NCI-H748 (cell line): ENCODE results near the gene BIK.

ENCODE experiments used
- DNase-seq: peaks from one replicate; lab custom pipeline; 2025; ENCODE audit not compliant: unreplicated experiment; lab: John Stamatoyannopoulos, UW

The BIK gene

DNA sequence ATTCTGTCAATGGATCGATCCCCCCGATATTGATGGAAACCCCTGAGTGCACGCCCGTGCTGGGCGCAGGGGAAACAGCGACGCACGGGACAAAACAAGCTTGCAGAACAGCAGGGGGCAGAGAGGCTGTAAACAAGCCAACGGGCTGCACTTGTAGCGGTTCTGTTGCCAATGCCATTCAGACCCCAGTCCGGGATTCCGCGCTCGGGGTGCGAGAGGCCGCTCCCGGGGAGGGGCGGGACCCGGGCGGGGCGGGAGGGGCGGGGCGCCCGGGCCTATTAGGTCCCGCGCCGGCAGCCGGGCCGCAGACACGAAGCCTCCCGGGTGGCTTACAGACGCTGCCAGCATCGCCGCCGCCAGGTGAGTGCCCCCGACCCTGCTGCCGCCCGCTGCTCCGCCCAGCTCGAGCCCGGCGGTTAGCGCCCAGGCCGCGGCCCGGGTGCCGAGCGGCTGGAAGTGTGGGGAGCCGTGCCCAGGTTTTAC, at the start of gene BIK:
Gene BIK (plus strand): TSS at position 307 of the 483 bp plus-strand sequence. CDS start 13,273 bp downstream, outside the sequence.
- DNase-seq = peak; percentile 66

GRCh38 chr22:43066134-43066533, 44.4 kb upstream of the BIK start:
- DNase-seq = no peak

- no peak for DNase-seq
Measured at GRCh38 chr22:43066844-43067385, 43.6 kb upstream of the BIK start.

DNA sequence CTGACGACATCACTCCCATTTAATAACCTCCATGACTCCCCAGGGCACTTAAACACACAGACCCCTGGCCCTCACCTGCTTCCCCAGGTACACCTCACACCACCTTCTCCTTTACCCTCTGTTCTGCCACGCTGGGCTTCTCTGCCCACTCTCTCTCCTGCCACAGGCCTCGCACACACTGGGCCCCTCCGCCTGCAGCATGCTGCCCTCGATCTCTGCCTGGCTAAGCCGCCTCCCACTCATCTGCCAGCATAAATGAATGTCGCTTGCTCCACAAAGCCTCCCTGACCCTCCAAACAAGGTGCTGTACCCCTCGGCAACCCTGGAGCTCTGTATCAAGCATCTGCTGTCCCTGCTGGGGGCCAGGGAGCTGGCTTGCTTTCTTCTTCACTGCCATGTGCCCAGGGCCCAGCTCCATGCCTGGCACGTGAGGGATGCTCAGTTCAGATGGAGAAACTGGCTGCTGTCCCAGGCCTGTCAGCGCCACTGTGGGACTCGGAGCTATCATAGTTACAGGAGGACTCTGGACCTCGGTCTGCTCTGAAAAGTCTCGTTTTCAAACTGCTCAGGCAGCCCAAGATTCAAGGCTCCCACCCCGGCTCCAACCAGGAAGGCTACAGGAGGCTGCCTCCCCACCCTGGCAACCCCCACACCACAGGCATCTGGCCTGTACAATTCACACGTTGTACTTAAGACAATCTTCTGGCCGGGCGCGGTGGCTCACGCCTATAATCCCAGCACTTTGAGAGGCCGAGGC, 33.3 kb upstream of the BIK start:
- DNase-seq = no peak

DNA sequence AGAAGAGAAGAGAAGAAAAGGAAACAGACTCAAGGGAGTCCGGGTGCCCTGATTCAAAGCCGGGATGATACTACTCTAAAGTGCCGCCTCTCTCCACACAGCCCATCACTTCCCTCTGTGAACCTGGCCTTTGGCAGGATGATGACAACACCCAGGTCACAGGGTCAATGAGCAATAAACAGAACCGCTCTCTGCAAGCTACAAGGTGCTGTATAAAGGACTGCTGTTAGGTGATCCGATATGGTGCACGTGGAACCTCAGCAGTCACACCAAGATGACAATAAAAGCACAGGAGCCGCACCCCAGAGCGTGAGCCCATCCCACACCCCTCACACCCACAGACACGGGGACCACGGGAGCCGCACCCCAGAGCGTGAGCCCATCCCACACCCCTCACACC, 32.0 kb upstream of the BIK start:
- peak; percentile 14 for DNase-seq

DNA sequence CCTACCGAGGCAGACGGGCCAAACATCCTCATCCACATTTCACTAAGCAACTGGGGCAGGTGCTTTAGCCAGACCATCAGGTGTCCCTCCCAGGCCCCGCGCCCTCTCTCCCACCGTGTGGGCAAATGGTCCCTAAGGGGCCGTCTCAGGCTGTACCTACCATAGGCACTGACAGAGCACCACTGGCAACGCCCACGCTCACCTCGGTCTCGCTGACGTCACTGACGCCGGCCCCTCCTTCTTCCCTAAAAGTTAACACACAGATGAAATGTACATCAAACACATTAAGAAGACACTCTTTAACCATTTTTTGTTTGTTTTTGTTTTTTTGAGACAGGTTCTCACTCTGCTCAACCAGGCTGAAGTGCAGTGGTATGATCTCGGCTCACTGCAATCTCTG, 30.8 kb upstream of the BIK start:
- no peak for DNase-seq

GRCh38 chr22:43080616-43081015, 29.9 kb upstream of the BIK start:
- DNase-seq = no peak

DNA sequence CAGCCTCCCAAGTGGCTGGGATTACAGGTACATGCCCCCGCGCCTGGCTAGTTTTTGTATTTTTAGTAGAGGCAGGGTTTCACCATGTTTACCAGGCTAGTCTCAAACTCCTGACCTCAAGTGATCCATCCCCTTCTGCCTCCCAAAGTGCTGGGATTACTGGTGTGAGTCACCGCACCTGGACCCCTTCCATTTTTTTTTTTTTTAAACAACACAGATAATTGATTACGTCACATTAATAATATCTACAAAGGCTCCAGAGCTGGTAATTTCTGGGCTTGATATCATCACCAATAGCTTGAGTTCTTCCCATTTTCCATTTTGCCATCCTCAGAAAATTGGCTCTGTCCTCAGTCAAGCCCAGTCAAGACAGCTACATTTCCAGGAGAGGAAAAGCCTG, 28.6 kb upstream of the BIK start:
- no peak for DNase-seq

- peak; percentile 21 for DNase-seq
Measured at GRCh38 chr22:43085658-43086606, 24.6 kb upstream of the BIK start.

DNA sequence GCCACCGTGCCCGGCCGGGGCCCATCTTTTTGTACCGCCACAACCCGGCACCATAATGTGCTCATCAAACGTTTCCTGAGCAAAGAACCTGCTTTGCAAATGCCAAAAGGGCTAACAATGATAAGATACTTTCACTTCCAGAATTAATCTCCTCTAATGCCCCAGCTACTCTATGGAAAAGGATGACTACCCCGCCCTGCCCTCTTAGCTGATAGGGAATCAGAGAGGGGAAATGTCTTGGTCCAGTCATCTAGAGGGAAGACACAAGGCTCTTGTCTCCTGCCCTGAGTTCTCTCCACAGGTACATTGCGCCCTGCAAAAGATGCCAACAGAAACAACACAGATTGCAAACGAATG, 21.9 kb upstream of the BIK start:
- DNase-seq = peak; percentile 67

DNA sequence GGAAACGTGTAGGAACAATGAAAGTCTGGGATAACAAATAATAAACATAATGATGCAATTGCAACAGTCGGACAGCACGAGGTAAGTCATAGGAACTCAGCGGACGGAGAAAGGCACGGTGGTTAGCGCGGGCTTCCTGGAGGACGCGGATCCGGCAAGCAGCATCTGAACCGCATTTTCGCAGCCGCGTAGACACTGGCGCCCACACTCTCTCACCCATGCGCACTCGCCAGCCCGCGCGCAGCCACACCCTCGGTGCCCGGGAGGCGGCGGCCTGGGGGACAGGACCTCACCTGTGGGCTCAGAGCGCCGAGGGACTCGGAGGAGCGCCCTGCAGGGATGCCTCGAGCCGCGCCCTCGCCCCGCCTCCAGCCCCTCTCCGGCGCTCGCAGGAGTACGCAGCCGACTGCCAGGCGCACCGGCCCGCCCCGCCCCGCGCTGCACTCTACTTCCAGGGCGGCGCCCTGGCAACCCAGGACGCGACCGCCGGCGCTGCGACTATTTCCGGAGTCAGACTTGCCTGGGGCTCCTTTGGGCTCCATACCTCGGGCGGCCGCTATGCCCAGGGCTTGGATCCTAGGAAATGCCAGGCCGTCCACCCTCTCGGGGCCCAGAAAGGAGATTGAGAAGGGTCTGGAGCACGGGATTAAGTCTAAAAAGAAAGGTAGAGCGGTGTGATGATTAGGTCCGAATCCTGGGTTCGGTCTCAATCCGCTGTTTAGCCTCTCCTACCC, 21.4 kb upstream of the BIK start, which contains the start of gene TTLL1:
Gene TTLL1 (minus strand): TSS at position 408 of the 734 bp plus-strand sequence. CDS start 13,805 bp downstream, outside the sequence.
- DNase-seq = peak; percentile 97

DNA sequence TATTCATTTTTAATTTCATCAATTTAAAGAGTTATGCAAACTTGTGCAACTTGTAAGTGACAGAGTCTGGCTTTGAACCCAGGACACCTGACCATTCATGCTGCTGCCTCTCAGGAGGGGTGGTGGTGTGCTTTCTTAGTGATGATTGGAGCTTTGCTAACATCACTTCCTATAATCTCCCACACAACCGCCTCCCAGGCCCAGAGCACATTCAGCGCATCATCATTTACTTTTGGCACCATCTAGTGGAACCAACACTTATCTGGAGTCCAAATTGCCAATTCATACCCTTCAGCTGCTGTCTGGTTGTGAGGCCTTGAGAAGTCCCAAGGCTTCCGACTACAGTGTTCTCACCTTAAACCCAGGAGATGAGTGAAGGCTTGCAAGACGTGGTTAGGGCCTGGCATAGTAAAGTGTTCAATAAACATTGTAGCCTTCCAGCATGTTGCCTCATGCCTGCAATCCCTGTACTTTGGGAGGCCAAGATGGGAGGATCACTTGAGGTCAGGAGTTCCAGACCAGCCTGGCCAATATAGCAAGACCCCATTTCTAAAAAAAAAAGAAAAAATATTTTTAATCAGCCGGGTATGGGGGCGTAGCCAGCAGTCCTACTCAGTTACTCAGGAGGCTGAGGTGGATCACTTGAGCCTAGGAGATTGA, 20.3 kb upstream of the BIK start:
- peak; percentile 71 for DNase-seq

DNA sequence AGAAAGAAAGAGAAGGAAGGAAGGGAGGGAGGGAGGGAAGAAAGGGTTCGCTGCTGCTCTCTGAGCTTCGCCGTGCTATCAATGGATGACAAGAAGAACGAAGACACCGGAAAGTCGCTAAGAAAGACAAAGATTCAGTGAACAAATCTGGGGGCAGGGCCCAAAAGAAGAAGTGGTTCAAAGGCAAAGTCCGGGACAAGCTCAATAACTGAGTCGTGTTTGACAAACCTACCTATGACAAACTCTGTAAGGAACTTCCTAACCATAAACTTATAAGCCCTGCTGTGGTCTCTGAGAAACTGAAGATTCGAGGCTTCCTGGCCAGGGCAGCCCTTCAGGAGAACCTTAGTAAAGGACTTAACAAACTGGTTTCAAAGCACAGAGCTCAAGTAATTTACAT, 18.5 kb upstream of the BIK start:
- DNase-seq = no peak

DNA sequence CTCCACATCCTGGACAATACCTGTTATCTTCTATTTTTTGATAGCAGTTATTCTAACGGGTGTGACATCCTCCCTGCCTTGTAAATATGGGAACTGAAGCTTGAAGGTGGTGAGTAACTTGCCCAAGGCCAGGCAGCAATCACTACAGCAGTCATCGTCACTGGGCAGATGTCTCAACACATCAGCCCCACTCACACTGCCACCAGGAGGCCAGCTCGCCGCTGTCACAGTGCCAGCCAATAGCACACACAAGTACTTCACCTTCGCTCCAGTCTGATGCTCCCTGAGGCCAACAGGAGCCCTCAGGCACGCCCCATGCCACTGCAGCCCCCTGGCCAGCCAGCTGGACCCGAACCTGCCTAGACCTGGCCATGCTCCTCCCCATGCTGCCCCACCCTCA, 16.5 kb upstream of the BIK start:
- peak; percentile 31 for DNase-seq

DNA sequence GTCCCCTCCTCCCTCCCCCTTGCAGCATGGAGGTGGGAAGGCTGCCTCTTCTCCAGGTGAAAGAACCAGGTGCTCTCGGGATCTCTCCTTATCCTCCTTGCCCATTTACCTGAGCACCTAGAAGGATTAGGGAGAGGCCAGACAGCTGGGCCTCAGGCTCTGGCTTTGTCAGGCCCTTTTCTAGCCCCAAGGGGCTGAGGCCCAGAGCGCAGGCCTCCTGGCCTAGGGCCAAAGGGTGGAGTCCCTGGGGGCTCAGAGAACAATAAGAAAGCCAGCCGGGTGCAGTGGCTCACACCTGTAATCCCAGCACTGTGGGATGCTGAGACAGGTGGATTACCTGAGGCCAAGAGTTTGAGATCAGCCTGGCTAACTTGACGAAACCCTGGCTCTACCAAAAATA, 16.0 kb upstream of the BIK start:
- DNase-seq = no peak

DNA sequence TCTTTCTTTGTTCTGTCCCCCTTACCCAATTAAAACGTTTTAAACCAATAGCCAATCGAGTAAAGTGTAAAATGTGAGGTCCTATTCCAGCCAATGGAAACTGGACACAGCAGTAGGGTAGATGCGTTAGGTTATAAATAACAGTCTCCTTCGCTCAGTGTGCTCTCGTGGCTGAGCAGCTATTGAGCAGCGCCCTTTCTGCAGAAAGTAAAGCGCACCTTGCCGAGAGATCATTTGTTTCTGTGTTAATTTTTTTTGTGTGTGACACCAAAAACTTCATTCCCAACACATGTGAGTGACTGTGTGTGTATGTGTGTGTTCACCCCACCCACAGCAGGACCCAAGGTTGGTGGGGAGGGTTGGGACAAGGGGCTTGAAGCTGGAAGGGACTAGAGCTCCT, 14.1 kb upstream of the BIK start:
- no peak for DNase-seq

DNA sequence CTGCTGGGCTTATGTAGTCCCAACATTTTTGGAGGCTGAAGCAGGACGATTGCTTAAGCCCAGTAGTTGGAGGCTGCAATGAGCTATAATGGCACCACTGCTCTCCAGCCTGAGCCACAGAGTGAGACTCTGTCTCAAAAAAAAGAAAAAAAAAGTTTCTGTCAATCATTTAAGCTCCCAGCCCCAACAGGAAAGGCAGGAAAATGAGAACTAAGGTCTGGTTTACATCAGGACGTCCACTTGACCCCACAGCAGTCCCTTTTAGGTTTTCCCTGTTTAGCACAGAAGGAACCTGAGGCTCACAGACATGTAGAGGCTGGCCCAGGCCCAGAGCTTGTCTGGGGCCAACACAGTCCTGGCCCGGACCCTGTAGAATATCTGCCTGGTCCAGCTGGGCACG, 12.2 kb upstream of the BIK start:
- DNase-seq = no peak

DNA sequence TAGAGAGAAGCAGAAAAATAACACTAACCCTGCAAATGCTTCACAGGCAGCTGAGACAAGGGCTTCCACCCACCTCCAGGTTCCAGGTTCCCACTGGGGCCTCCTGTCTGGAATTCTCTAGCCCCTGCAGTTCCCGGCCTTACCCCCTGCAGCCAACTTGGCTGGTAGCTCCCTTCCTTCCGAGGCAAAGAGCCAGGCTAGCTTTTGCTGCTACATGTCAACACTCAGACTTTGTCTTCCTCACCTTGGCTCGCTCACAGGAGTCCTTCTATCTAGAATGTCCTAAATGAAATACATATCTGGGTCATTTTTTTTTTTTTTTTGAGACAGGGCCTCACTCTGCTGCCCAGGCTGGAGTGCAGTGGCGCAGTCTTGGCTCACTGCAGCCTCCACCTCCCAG, 11.5 kb upstream of the BIK start:
- no peak for DNase-seq

DNA sequence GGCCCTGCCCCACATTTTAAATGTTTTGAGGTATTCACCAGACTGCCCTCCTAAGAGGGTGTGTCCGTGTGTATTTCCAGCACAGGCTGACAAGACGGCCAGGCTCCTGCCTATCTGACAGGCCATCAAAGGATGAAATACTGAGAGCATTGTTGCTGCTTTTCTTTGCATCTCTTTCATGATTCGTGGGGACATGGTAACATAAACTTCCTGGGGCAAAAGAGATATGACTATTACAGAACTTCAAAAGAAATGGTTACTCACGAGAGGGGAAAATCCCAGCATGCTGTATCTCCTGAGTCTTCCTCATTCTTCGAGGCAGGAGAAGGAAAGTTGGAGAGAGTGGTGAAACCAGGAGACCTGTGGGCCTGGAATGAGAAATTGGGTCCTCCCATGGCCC, 10.3 kb upstream of the BIK start:
- DNase-seq = no peak

- DNase-seq = no peak
Measured at GRCh38 chr22:43101306-43101705, 9.2 kb upstream of the BIK start.
